Measurements from ENCODE around the gene UBE2D2.

GRCh38 chr5:139557811-139558210, 3.3 kb upstream of the UBE2D2 start:
- TF ChIP-seq CTCF (IDR thresholded peaks at IDR 0.05 in 2 of 3, conservative IDR thresholded peaks at IDR 0.05 in 1 of 3; ENCODE audit: control insufficient read depth in 2 of 3, extremely low read depth in 1 of 3, insufficient read depth in 1 of 3, low read depth in 3 of 3, low read length in 3 of 3): no peak
- TF ChIP-seq NFYB (IDR thresholded peaks at IDR 0.05; ENCODE audit: insufficient read depth, low read depth, low read length): no peak
- TF ChIP-seq BCL3 (IDR thresholded peaks at IDR 0.05; ENCODE audit: borderline replicate concordance, insufficient read depth, low read depth, low read length, poor library complexity, severe bottlenecking): no peak
- TF ChIP-seq YY1 (IDR thresholded peaks at IDR 0.05; ENCODE audit: low read depth, low read length): no peak
- no peak for TF ChIP-seq NR2F1 (conservative IDR thresholded peaks at IDR 0.05)
- no peak for TF ChIP-seq MTA3 (IDR thresholded peaks at IDR 0.05; ENCODE audit: borderline replicate concordance, low read length)
- no peak for TF ChIP-seq EP300 (IDR thresholded peaks at IDR 0.05; ENCODE audit: borderline replicate concordance in 1 of 2, control insufficient read depth in 1 of 2, low read depth in 2 of 2, low read length in 2 of 2)
- TF ChIP-seq SMARCA5 (IDR thresholded peaks at IDR 0.05): no peak
